SK-N-SH treated with all-trans-retinoic acid at 6 μM for 48 hours (cell line): Measurements from ENCODE around the gene WDR36.
"Not testable (repeated sequence)": the region's sequence is repeated elsewhere in the genome, so short reads cannot be mapped to it uniquely, and the experiment has no call there.

Experiments used
- ATAC-seq: fragments of 200-7000 bp; cut with Tn5 transposase; 3 replicates; pipeline ENCODE4 v1.9.1; 2020; ENCODE audit warnings: mild to moderate bottlenecking, moderate library complexity
- ARNTL ChIP-seq: fragments of 450-650 bp; formaldehyde crosslinking; IDR thresholded peaks from 2 replicates; pipeline ENCODE4 v1.5.0; 2020; ENCODE audit warnings: low read depth, mild to moderate bottlenecking, moderate library complexity, borderline replicate concordance
- BACH2 ChIP-seq: fragments of 250-450 bp; sonication (Bioruptor Pico); IDR thresholded peaks from 2 replicates; pipeline ENCODE4 v1.9.0; 2021; ENCODE audit warnings: mild to moderate bottlenecking, borderline replicate concordance
- CREB5 ChIP-seq: fragments of 250-450 bp; sonication (Bioruptor Pico); IDR thresholded peaks from 2 replicates; pipeline ENCODE4 v1.5.1; 2020; ENCODE audit warnings: low read depth, mild to moderate bottlenecking, moderate library complexity
- CSDC2 ChIP-seq: fragments of 250-450 bp; sonication (Bioruptor Pico); IDR thresholded peaks from 2 replicates; pipeline ENCODE4 v1.5.0; 2020; ENCODE audit warnings: mild to moderate bottlenecking, moderate library complexity
- CSRNP3 ChIP-seq: fragments of 250-450 bp; sonication (Bioruptor Pico); IDR thresholded peaks from 2 replicates; pipeline ENCODE4 v1.5.1; 2021; ENCODE audit warnings: mild to moderate bottlenecking, moderate library complexity
- GLIS3 ChIP-seq: fragments of 250-450 bp; sonication (Bioruptor Pico); IDR thresholded peaks from 2 replicates; pipeline ENCODE4 v1.5.0; 2020; ENCODE audit warnings: mild to moderate bottlenecking, moderate library complexity
- ISL1 ChIP-seq: fragments of 250-450 bp; sonication (Bioruptor Pico); IDR thresholded peaks from 2 replicates; pipeline ENCODE4 v2.1.2; 2022; ENCODE audit warnings: mild to moderate bottlenecking, moderate library complexity
- OSR1 ChIP-seq: fragments of 250-450 bp; sonication (Bioruptor Pico); IDR thresholded peaks from 2 replicates; pipeline ENCODE4 v1.8.0; 2022; ENCODE audit warnings: moderate library complexity, mild to moderate bottlenecking, inconsistent platforms
- PATZ1 ChIP-seq: fragments of 250-450 bp; sonication (Bioruptor Pico); IDR thresholded peaks from 2 replicates; pipeline ENCODE4 v1.8.0; 2020; ENCODE audit warnings: mild to moderate bottlenecking, moderate library complexity, borderline replicate concordance
- POU6F1 ChIP-seq: fragments of 250-450 bp; sonication (Bioruptor Pico); IDR thresholded peaks from 2 replicates; pipeline ENCODE4 v1.8.0; 2021; ENCODE audit warnings: low read depth, mild to moderate bottlenecking, moderate library complexity, borderline replicate concordance
- TCF4 ChIP-seq: fragments of 250-450 bp; sonication (Bioruptor Pico); IDR thresholded peaks from 2 replicates; pipeline ENCODE4 v1.8.0; 2021; ENCODE audit warnings: mild to moderate bottlenecking, moderate library complexity, borderline replicate concordance
- TOX ChIP-seq: fragments of 250-450 bp; sonication (Bioruptor Pico); IDR thresholded peaks from 2 replicates; pipeline ENCODE4 v1.8.0; 2021; ENCODE audit warnings: mild to moderate bottlenecking, moderate library complexity, borderline replicate concordance
- TSHZ2 ChIP-seq: fragments of 250-450 bp; sonication (Bioruptor Pico); IDR thresholded peaks from 2 replicates; pipeline ENCODE4 v1.5.0; 2020; ENCODE audit warnings: mild to moderate bottlenecking, moderate library complexity
- ZFP3 ChIP-seq: fragments of 250-450 bp; sonication (Bioruptor Pico); IDR thresholded peaks from 2 replicates; pipeline ENCODE4 v1.5.0; 2020; ENCODE audit warnings: mild to moderate bottlenecking, moderate library complexity
- ZFP30 ChIP-seq: fragments of 450-650 bp; formaldehyde crosslinking; IDR thresholded peaks from 2 replicates; pipeline ENCODE4 v1.5.0; 2022; ENCODE audit warnings: mild to moderate bottlenecking, moderate library complexity
- ZNF565 ChIP-seq: fragments of 450-650 bp; formaldehyde crosslinking; conservative IDR thresholded peaks from 2 replicates; pipeline ENCODE4 v1.5.0; 2020; ENCODE audit warnings: low read depth, mild to moderate bottlenecking, moderate library complexity
- ZNF8 ChIP-seq: fragments of 450-650 bp; formaldehyde crosslinking; IDR thresholded peaks from 2 replicates; pipeline ENCODE4 v1.5.0; 2020; ENCODE audit warnings: mild to moderate bottlenecking, moderate library complexity

Gene WDR36

GRCh38 chr5:111138096-111138495 is 45.9 kb downstream of the WDR36 start:
- ATAC-seq = no peak
- TF ChIP-seq GLIS3 (CRISPR knock-in tag) = no peak
- TF ChIP-seq TCF4 (CRISPR knock-in tag) = no peak
- no peak for TF ChIP-seq ZNF8 (CRISPR knock-in tag)
- no peak for TF ChIP-seq ZFP30 (CRISPR knock-in tag)
- no peak for TF ChIP-seq ZFP3 (CRISPR knock-in tag)
- TF ChIP-seq TOX = no peak
- no peak for TF ChIP-seq CSDC2
- no peak for TF ChIP-seq TSHZ2
- no peak for TF ChIP-seq ZNF565 (CRISPR knock-in tag)
- TF ChIP-seq CSRNP3 (CRISPR knock-in tag) = no peak
- TF ChIP-seq ARNTL (CRISPR knock-in tag) = no peak

- ATAC-seq = not testable (repeated sequence)
Measured at GRCh38 chr5:111141471-111141870, 49.3 kb downstream of the WDR36 start.

- TF ChIP-seq CREB5 = no peak
- no peak for TF ChIP-seq OSR1 (CRISPR knock-in tag)
- no peak for TF ChIP-seq BACH2 (CRISPR knock-in tag)
- no peak for TF ChIP-seq ISL1 (CRISPR knock-in tag)
- TF ChIP-seq POU6F1 (CRISPR knock-in tag) = no peak
- TF ChIP-seq ZFP30 (CRISPR knock-in tag) = no peak
- no peak for TF ChIP-seq TCF4 (CRISPR knock-in tag)
- no peak for TF ChIP-seq TSHZ2
- no peak for TF ChIP-seq PATZ1 (CRISPR knock-in tag)
- no peak for TF ChIP-seq ARNTL (CRISPR knock-in tag)
- TF ChIP-seq GLIS3 (CRISPR knock-in tag) = no peak
- no peak for TF ChIP-seq ZFP3 (CRISPR knock-in tag)
- no peak for TF ChIP-seq CSDC2
- no peak for ATAC-seq
Measured at GRCh38 chr5:111142932-111143331, 50.8 kb downstream of the WDR36 start.
